Gastroesophageal sphincter (tissue), 4 donors: Measurements from ENCODE around the gene INPP5A. TPM values are rescaled to one million over a fixed set of nuclear protein-coding genes. Genes with fewer than 3 reads are reported as not detected.

Source experiments
- ATAC-seq: fragments of 150-250 bp; one replicate; pipeline ENCODE4 v1.9.1; 2016; ENCODE audit warnings: mild to moderate bottlenecking, moderate library complexity
- H3K27ac ChIP-seq, 4 donors: fragments of 200-600 bp; sonication (generic) in 3 of 4; 1 replicate in 3 of 4; 2 replicates in 1 of 4; pipeline ENCODE4 v1.5.1; 2016 to 2019
- H3K27me3 ChIP-seq: fragments of 200-600 bp; sonication (generic); one replicate; pipeline ENCODE4 v1.5.1; 2019
- H3K36me3 ChIP-seq, 2 donors: fragments of 200-600 bp; sonication (generic); one replicate each; pipeline ENCODE4 v1.5.1; 2019; ENCODE audit warnings: control low read depth in 1 of 2
- H3K4me1 ChIP-seq, 3 donors: fragments of 200-600 bp; sonication (generic); 1 replicate in 2 of 3; 2 replicates in 1 of 3; pipeline ENCODE4 v1.5.1; 2016 to 2019; ENCODE audit warnings: control low read depth in 2 of 3
- H3K4me3 ChIP-seq, 2 donors: fragments of 200-600 bp; sonication (generic); one replicate each; pipeline ENCODE4 v1.5.1; 2019; ENCODE audit warnings: mild to moderate bottlenecking in 1 of 2, moderate library complexity in 1 of 2
- H3K9me3 ChIP-seq, 3 donors: fragments of 200-600 bp; sonication (generic); one replicate each; pipeline ENCODE4 v1.5.1; 2017 to 2019; ENCODE audit warnings: control low read depth in 2 of 3
- EP300 ChIP-seq: sonication (generic); formaldehyde crosslinking; IDR thresholded peaks from one replicate; pipeline ENCODE4 v1.6.1; 2017; ENCODE audit warnings: antibody characterized with exemption, mild to moderate bottlenecking
- POLR2A ChIP-seq, 2 donors: fragments of 450-650 bp; IDR thresholded peaks; one replicate each; pipeline ENCODE4 v1.6.1; 2017; ENCODE audit warnings: antibody characterized with exemption in 2 of 2, mild to moderate bottlenecking in 2 of 2, moderate library complexity in 1 of 2
- POLR2AphosphoS5 ChIP-seq: sonication (generic); formaldehyde crosslinking; IDR thresholded peaks from one replicate; pipeline ENCODE4 v1.6.1; 2017; ENCODE audit warnings: antibody characterized with exemption
- WGBS, 2 donors: methylation state at CpG; one replicate each; pipeline ENCODE4 v1.1.5; 2018; ENCODE audit warnings: low coverage in 1 of 2; 5-methylcytosine and 5-hydroxymethylcytosine counted together
- total RNA-seq, 4 donors: library from RNA; depleted of rRNA; stranded (reverse); fragments of >200 nt; gene quantifications; one replicate each; pipeline ENCODE4 v1.1.0, GENCODE V29; 2016
- TF ChIP-seq, protein P1 (sequence below), 4 experiments: fragments of 200-600 bp in 2 of 4; fragments of 450-650 bp in 2 of 4; sonication (generic) in 1 of 4; IDR thresholded peaks; one replicate each; pipeline ENCODE4 v1.5.1; 2017 to 2019; ENCODE audit warnings: antibody characterized with exemption in 4 of 4, mild to moderate bottlenecking in 2 of 4, moderate library complexity in 2 of 4

Gene INPP5A
- total RNA-seq, 4 donors from 2014 or later, result 111 to 288 (median 215) TPM

DNA sequence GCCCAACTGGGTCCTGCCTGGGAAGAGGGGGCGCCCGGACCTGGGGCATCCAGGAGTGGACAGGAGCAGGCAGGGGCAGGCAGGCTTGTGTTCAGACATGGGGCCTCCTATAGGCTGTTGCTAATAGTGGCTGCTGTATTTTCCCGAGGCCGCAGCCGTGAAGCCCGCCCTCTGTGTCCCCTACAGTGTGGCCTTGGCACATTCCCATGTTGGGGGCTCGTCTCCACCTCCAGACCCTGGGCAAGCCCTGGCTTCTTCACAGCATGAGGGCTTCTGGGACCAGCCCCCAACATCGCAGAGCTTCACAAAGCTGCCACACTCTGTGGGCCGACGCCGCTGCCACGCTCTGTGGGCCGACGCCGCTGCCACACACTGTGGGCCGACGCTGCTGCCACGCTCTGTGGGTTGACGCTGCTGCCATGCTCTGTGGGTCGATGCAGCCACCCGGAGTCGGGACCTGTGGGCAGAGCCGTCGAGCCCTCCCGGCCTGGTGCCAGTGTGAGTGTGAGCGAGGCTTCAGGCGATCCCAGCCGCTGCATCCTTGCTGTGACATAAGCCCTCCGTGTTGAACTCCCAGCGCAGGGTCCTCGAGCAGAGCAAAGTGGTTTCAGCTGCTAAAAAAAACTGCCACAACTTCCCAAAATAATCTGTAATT, 109.0 kb downstream of the INPP5A start:
- H3K27ac ChIP-seq, result peak overlapping the region in 3 of 4 donors; percentile 17 to 98 (median 96)
- H3K9me3 ChIP-seq, result no peaks in the 10 kb centered on the region
- peaks cover 0 to 82% (median 15%) of the 10 kb centered on the region in 3 donors for H3K4me1 ChIP-seq
- H3K36me3 ChIP-seq, result peaks cover 0 to 38% of the 10 kb centered on the region in 2 donors
- ATAC-seq, result no peak
- no peaks in the 10 kb centered on the region for H3K27me3 ChIP-seq
- H3K4me3 ChIP-seq, result no peak overlapping the region
- 100% methylated on average over 2 of the region's 31 CpGs; no CpG with 5 or more reads in 1 of the 2 donors for WGBS, 2 donors
- no peak for TF ChIP-seq EP300
- TF ChIP-seq POLR2AphosphoS5, result no peak
- TF ChIP-seq, protein P1, sequence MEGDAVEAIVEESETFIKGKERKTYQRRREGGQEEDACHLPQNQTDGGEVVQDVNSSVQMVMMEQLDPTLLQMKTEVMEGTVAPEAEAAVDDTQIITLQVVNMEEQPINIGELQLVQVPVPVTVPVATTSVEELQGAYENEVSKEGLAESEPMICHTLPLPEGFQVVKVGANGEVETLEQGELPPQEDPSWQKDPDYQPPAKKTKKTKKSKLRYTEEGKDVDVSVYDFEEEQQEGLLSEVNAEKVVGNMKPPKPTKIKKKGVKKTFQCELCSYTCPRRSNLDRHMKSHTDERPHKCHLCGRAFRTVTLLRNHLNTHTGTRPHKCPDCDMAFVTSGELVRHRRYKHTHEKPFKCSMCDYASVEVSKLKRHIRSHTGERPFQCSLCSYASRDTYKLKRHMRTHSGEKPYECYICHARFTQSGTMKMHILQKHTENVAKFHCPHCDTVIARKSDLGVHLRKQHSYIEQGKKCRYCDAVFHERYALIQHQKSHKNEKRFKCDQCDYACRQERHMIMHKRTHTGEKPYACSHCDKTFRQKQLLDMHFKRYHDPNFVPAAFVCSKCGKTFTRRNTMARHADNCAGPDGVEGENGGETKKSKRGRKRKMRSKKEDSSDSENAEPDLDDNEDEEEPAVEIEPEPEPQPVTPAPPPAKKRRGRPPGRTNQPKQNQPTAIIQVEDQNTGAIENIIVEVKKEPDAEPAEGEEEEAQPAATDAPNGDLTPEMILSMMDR (IDR thresholded peaks at IDR 0.05), result no peak

DNA sequence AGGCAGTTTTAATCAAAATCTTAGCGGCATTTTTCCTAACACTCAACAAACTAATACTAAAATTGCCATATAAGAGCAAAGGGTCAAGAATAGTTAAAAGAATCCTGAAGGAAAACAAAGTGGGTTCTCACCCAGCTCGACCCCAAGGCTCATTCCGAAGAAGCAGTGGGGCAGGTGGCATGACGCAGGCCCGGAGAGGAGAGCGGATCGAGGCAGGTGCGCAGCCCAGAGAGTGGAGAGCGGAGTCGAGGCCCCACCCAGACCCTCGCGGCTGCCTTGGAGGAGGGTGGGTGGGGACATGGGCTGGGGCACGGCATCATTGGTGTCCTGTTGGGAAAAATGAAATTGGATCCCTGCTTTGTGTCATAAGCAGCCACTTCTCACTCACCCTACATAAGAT, 109.8 kb downstream of the INPP5A start:
- peaks cover 0 to 47% of the 10 kb centered on the region in 2 donors for H3K36me3 ChIP-seq
- peak overlapping the region in 2 of 4 donors; percentile 17 to 50 for H3K27ac ChIP-seq
- no peak for ATAC-seq
- no peak overlapping the region for H3K4me3 ChIP-seq
- no peaks in the 10 kb centered on the region for H3K9me3 ChIP-seq
- 84 to 88% methylated on average over 7 to 12 of the region's 13 CpGs for WGBS, 2 donors
- TF ChIP-seq POLR2A (IDR thresholded peaks at IDR 0.05) (no peak), POLR2AphosphoS5 (no peak), EP300 (no peak)
- TF ChIP-seq, protein P1 (IDR thresholded peaks at IDR 0.05), result no peak
- no peaks in the 10 kb centered on the region for H3K27me3 ChIP-seq
- H3K4me1 ChIP-seq, result peaks cover 0 to 74% (median 11%) of the 10 kb centered on the region in 3 donors

DNA sequence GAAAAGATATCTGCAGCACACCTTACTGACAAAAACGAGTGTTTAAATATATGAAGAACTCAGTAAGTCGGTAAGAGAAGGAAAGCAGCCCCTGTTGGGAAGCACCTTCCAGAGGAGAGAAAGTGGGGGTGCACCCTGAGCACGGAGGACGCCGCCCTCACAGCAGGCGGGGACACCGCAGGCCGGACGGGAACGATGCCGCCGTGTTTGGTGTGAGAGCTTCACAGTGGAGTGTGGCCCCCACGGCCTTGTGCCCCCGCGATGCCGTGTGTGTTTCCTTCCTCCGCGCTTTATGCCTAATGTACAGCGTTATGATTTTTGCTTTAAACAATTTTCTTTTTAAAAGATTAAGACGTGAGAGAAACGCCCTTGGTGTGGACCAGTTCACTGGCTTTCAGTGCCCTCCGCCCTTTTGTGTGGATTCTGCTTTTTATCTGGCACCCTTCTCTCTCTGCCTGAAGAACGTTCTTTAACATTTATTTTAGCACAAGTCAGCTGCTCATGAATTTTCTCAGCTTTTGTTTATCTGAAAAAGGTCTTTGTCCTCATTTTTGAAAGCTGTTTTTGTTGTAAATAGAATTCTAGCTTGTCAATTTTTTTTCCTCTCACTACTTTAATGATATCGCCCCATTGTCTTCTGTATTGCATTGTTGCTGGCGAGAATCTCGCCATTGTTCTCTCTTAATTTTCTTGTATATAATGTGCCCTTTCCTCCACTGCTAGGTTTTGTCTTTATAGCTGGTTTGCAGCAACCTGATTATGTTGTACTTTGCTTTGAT, 110.7 kb downstream of the INPP5A start:
- TF ChIP-seq POLR2AphosphoS5 (no peak), POLR2A (IDR thresholded peaks at IDR 0.05) (no peak), EP300 (no peak)
- TF ChIP-seq, protein P1 (IDR thresholded peaks at IDR 0.05), result no peak
- Histone ChIP-seq H3K4me3 (no peak overlapping the region), H3K27ac (peak overlapping the region in 1 of 4 donors; percentile 50), H3K27me3 (no peaks in the 10 kb centered on the region), H3K9me3 (no peaks in the 10 kb centered on the region), H3K4me1 (peaks cover 0 to 65% (median 11%) of the 10 kb centered on the region in 3 donors), H3K36me3 (peaks cover 0 to 55% of the 10 kb centered on the region in 2 donors)
- no peak for ATAC-seq
- 58 to 65% methylated on average over 10 to 25 of the region's 26 CpGs for WGBS, 2 donors

DNA sequence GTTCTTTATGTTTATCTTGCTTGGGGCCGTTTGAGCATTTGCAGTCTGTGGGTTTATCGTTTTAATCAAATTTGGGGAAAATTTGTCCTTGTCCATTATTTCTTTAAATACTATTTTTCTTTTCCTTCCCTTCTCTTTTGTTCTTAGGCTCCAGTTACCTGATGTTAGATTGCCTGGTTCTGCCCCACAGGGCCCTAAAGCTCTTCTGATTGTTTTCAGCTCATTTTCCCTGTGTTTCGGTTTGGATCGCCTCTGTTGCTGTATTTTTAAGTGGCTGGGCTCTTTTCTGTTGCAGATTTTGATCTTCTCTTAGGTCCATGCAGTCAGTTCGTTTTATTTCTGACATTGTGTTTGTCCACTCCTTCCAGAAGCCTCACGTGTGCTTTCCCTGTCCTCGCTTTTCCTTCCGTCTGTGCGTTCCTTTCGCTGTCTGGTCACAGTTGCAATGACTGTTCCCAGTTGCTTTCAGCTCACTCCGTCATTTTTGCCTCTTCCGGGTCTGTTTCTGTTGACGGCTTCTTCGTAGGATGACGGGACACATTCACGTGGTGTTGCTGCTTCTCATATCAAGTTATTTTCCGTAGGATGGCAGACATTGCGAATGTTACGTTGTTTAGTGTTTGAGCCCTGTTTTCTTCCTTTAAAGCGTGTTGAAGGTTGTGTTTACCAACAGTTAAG, 111.4 kb downstream of the INPP5A start:
- H3K36me3 ChIP-seq, result peaks cover 0 to 62% of the 10 kb centered on the region in 2 donors
- H3K27me3 ChIP-seq, result no peaks in the 10 kb centered on the region
- 76 to 78% methylated on average over 16 to 19 of the region's 20 CpGs for WGBS, 2 donors
- no peak overlapping the region for H3K4me3 ChIP-seq
- ATAC-seq, result no peak
- peaks cover 0 to 60% (median 8%) of the 10 kb centered on the region in 3 donors for H3K4me1 ChIP-seq
- TF ChIP-seq POLR2AphosphoS5 (no peak), EP300 (no peak), POLR2A (IDR thresholded peaks at IDR 0.05) (no peak)
- TF ChIP-seq, protein P1 (IDR thresholded peaks at IDR 0.05), result no peak
- H3K9me3 ChIP-seq, result no peaks in the 10 kb centered on the region
- H3K27ac ChIP-seq, result peak overlapping the region in 1 of 4 donors; percentile 50
